HG03095 (cell line): ENCODE data around the gene STXBP5.

ENCODE experiments used
- ATAC-seq: cut with Tn5 transposase; IDR thresholded peaks from one replicate; pipeline ENCODE4 v1.9.1; 2021; ENCODE audit warnings: moderate library complexity; ENCODE audit not compliant: unreplicated experiment

Gene STXBP5

DNA sequence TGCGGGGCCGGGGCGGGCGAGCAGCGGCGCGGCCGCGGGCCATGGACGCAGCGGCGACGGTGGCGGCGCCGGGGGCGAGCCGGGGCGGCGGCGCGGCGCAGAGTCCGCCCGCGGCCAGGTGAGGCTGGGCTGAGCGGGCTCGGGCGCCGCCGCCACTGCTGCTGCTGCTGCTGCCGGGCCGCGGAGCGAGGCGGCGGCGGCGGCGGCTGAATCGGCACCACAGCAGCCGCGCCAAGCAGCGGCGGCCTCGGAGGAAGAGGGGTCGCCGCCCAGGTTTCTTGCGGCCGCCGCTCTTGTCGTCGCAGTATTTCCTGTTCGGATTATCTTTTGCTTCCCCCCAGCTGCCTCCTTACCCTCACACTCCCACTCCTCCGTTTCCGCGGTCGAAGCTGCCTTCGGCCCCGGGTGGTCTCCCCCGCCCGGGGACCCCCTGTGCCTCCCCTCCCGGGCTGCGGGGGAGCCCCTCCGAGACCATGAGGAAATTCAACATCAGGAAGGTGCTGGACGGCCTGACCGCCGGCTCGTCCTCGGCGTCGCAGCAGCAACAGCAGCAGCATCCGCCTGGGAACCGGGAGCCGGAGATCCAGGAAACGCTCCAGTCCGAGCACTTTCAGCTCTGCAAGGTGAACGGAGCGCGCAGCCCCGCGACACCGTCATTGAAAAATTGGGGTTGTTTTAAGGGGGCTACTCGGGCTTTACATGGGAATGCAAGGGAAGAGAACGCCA is at the start of gene STXBP5:
Gene STXBP5 (plus strand): TSS at position 358 of the 726 bp plus-strand sequence. CDS start 116 bp downstream, at position 474.
- ATAC-seq, result peak; percentile 25

- no peak for ATAC-seq
These were observed 49.8 kb upstream of the STXBP5 start for GRCh38 chr6:147154454-147154853.

GRCh38 chr6:147156218-147156617 is 48.0 kb upstream of the STXBP5 start:
- no peak for ATAC-seq

DNA sequence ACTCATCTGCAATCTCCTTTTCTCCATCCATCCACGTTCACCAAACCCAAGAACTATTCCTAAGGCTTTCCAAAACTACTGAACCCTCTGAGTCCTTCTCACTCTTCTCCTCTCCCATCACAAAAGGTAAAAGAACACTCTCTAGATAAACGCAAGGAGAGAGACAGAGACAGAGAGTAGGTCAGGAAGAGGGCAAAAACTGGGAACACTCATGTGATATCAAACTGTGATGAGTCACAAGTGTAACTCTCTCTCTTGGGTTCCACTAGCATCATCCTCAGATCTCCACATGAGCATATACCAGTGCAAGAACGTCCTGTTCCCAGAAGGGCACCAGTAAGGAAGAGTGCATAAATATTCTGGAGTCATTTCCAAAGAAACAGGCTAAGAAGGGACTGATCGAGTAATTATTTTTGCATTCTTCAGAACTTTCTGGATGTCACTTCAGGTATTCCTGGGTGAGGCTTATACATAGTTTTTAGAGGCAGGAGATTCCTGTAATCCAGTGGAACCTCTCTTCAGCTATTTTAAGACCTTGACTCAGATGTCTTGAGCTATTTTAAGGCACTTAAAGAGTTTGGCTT is 47.3 kb upstream of the STXBP5 start:
- ATAC-seq, result no peak

DNA sequence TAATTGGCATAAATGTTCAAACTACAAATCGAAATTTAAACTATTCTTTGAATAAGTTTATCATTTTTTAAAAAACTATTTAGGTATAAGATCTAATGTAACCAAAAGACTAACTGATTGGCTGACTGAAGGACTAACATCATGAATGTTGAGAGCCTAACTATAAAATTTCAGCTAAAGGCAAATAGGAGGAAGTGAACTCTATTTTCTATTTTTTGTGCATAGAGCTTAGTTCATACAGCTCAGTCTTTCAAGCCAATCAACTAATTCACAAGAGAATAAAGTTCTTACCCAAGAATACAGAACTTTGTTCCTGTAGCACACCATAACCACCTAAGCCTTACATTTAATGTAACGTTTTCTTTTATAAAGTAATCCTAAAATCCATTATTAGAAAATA is 46.3 kb upstream of the STXBP5 start:
- no peak for ATAC-seq

DNA sequence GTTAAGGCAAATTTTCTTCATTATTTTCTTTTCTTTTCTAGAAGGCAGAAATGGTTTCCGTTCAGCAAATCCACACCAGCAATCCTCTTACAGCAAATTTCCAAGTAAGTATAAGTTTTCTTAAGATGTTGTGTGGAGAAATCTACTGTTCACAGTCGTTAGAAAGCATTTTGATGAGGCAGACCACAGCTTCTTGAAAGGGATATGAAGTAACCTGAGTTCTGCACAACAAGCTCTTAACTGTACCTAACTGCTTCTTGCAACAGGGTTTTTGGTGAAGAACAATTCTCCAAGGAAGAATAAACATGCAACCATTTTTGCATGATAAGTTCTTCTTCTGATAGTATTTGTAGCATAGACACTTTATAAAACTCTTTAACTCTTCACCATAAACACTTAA is 45.3 kb upstream of the STXBP5 start:
- no peak for ATAC-seq

DNA sequence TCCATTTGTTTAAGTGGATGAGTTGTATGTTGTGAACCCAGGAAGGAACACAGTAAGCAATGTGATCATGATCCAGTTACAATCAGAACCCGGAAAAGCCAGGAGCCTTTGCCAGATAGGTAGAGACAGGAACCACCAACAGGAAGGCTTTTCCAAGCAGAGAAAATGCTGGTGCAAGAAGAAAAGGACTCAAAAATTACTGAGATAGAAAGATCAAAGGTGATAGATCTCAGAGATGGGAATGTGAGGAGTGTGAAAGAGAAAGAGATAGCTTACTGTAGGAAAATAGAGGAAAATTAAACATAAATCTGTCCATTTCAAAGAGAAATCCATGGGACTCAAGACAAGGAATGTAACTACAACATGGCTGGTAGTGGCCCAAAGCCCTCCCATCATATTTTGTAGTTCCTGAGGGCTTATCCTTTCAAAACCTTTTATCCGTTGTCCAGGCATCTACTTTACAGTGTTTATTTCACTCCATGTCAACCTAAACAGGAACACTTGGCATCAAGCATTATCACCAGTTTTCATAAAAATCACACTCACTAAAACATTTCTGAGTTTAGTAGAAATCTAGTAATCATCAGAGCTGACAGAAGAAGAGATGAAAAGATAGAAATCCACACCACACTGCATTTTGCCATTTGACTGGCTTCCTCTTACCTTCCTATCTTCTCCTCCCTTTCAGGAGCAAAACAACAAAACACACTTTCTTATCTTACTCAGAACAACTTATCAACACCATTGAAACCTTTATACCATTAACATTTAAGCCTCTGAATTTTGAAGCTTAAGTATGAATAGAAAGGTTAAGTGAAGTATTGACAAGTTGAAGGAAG is 44.5 kb upstream of the STXBP5 start:
- ATAC-seq, result no peak

DNA sequence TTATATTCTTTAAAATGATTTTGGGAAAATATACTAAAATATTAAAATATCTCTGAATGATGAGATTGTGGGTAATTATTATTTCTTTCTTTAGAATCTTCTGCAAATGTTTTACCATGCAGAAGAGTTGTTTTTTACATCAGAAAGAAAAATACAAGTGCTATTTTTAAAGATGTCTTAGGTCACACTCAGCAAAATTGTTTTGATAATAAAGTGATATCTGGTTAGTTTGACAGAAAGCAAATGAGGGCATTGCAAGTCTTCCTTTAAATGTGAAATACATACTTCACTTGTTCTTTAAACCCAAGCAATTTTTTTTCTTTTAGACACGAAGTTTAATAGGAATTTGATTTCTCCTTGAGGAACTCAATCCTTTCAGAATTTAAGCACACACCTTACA is 43.6 kb upstream of the STXBP5 start:
- no peak for ATAC-seq

DNA sequence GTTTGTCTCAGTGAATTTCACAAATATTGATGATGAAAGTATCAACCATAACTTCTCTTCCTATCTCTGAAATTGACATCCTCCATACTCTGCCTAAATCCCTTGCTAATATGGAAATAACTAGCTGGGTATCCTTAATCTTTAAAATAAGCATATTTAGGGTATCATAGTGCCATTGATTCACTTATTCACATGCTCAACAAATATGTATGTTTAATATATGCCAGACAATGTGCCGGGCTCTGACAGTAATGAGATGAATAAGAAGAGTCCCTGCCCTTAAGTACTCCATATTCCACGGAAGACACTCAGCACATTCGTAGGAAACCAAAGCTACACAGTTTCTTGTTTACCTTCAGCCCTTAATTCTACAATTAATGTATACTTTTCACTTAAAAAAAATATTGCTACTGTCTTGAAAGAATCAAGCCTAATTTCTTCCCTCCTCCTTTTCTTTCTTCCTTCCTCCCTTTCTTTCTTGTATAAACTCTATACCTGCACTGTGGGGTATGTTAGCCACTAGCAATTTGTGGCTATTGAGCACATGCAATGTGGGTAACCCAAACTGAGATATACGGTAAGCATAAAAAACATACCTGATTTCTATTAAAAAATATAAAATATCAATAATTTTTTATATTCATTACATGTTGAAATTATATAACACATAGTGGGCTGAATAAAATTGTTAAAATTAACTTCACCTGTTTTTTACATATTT is 42.8 kb upstream of the STXBP5 start:
- ATAC-seq, result no peak

DNA sequence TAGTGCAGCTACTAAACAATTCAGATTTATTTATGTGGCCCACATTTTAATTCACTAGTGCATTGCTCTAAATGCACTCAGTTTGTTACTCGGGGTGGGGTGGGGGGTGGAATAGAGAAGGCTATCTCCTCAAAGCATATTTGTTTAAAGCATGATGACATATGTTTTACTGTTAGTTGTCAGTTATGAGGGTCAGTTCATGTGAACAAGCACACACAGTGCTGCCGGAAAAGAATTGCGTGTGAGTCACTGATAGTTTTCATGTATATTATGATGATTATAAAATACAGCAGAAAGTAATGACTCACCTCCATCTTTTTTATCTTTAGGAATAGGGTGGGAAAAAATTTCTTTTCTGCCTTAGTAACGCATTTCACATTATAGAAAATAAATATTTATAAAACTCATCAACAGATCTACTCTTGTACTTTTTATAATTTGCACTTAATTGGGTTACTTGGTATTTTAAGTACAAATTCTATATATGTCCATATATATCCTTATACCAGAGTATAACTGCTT is 42.2 kb upstream of the STXBP5 start:
- no peak for ATAC-seq

GRCh38 chr6:147164761-147165160 is 39.5 kb upstream of the STXBP5 start:
- ATAC-seq, result no peak

DNA sequence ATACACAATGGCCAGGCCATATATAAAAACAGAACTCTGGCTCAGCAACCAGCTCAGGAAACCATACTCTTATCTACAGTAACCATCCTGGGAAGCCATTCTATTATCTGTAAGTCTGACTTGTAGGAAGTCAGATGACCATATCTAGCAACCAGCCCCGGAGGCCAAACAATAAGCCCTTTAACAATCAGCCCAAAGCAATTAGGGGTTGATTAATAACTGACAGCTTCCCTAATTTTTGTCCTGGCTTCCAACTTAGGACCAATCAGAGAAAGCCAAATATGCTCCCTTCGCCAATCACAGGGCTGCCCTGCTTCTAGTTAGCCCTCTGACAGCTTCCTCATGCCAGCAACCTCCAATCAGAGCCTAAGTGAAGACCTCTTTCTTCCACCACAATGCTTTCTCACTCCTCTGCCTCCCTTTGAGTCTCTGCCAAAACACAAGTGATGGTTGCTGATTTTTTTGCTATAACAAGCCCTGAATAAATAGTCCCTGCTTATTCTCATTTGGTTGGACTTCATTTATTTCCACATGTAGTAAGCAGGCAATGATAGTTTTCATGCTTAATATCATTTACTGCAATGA is 37.8 kb upstream of the STXBP5 start:
- no peak for ATAC-seq

- no peak for ATAC-seq
These were observed 37.2 kb upstream of the STXBP5 start for GRCh38 chr6:147166992-147167391.

GRCh38 chr6:147167576-147168461 is 36.4 kb upstream of the STXBP5 start:
- no peak for ATAC-seq

DNA sequence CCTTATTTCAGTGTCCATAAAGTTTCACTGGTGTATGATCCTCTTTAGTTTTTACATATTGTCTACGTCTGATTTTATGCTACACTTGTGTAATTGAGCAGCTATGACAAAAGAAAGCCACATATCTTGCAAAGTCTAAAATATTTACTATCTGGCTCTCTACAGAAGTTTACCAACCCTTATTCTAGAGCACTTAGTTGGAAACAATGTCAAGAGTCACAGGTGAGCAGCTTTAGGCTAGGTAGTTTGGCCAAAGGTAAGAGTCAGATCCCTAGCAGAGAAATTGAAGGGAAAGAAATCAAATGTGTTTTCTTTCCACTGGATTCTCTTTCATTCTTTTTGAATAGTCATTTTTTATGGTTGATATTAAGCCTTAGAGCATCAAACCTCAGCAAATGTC is 34.7 kb upstream of the STXBP5 start:
- no peak for ATAC-seq

- no peak for ATAC-seq
These were observed 33.9 kb upstream of the STXBP5 start for GRCh38 chr6:147170269-147170668.

GRCh38 chr6:147173140-147173539 is 31.1 kb upstream of the STXBP5 start:
- no peak for ATAC-seq

- no peak for ATAC-seq
These were observed 30.4 kb upstream of the STXBP5 start for GRCh38 chr6:147173675-147174308.

GRCh38 chr6:147176795-147177194 is 27.4 kb upstream of the STXBP5 start:
- no peak for ATAC-seq
